Natural killer cell (primary cell): ENCODE data around the gene KRT83. TPM values are rescaled to one million over a fixed set of nuclear protein-coding genes. Genes with fewer than 3 reads are reported as not detected.

Experiments used
- ATAC-seq, 3 donors: fragments of 150-1000 bp in 2 of 3; fragments of 200-7000 bp in 1 of 3; cut with Tn5 transposase; 1 replicate in 1 of 3; 2 replicates in 2 of 3; pipeline ENCODE4 v1.10.0; 2021; ENCODE audit warnings: mild to moderate bottlenecking in 2 of 3, moderate library complexity in 2 of 3
- DNase-seq, 2 donors: peaks; one replicate each; pipeline versions ENCODE4 v3.0.0 to v3.0.0-alpha.2; 2013 to 2021; ENCODE audit warnings: mixed read lengths in 1 of 2
- H3K27ac ChIP-seq: one replicate; pipeline ENCODE4 v1.5.1; 2013; ENCODE audit warnings: mild to moderate bottlenecking, low read length
- H3K27me3 ChIP-seq: one replicate; pipeline ENCODE4 v1.6.1; 2013; ENCODE audit warnings: low read length; ENCODE audit not compliant: control insufficient read depth, insufficient read depth
- H3K36me3 ChIP-seq: one replicate; pipeline ENCODE4 v1.6.1; 2013; ENCODE audit warnings: low read length; ENCODE audit not compliant: control insufficient read depth, insufficient read depth
- H3K4me1 ChIP-seq: one replicate; pipeline ENCODE4 v1.6.1; 2013; ENCODE audit warnings: low read length; ENCODE audit not compliant: control insufficient read depth, insufficient read depth
- H3K4me3 ChIP-seq: one replicate; pipeline ENCODE4 v1.5.1; 2013; ENCODE audit warnings: low read length
- H3K9me3 ChIP-seq: one replicate; pipeline ENCODE4 v1.6.1; 2013; ENCODE audit warnings: low read length; ENCODE audit not compliant: control insufficient read depth, insufficient read depth
- H3K27ac Mint-ChIP-seq, 2 donors: one replicate each; pipeline ENCODE4 v1.8.0; 2022; ENCODE audit warnings: mild to moderate bottlenecking in 2 of 2, mixed read lengths in 2 of 2, moderate library complexity in 1 of 2
- H3K27me3 Mint-ChIP-seq, 2 donors: one replicate each; pipeline ENCODE4 v1.8.0; 2022; ENCODE audit warnings: low read depth in 2 of 2, mixed read lengths in 2 of 2
- H3K36me3 Mint-ChIP-seq: one replicate; pipeline ENCODE4 v1.8.0; 2022; ENCODE audit warnings: mixed read lengths
- H3K4me1 Mint-ChIP-seq, 2 donors: one replicate each; pipeline ENCODE4 v1.8.0; 2022; ENCODE audit warnings: mixed read lengths in 2 of 2
- H3K4me3 Mint-ChIP-seq: one replicate; pipeline ENCODE4 v1.8.0; 2022; ENCODE audit warnings: mild to moderate bottlenecking, moderate library complexity, mixed read lengths
- H3K9me3 Mint-ChIP-seq, 2 donors: one replicate each; pipeline ENCODE4 v1.8.0; 2022; ENCODE audit warnings: mixed read lengths in 2 of 2
- CTCF ChIP-seq: fragments of 200-600 bp; IDR thresholded peaks from one replicate; pipeline ENCODE4 v1.8.0; 2022; ENCODE audit warnings: antibody characterized with exemption
- WGBS: methylation state at CpG from one replicate; pipeline ENCODE4 v1.1.7; 2013; ENCODE audit warnings: missing lambda C conversion rate; ENCODE audit not compliant: insufficient coverage; 5-methylcytosine and 5-hydroxymethylcytosine counted together
- intact Hi-C: fragments of 100-400 bp; cut with micrococcal nuclease; formaldehyde crosslinking; loops from one replicate; pipeline ENCODE4 v1.14.2; 2022
- total RNA-seq, 4 donors: library from RNA; stranded (reverse); fragments of 120-200 nt in 1 of 4; gene quantifications; one replicate each; pipeline versions ENCODE4 v1.2.3 to v1.2.4, GENCODE V29; 2013 to 2022

The KRT83 gene
- total RNA-seq, 3 donors from 2014 or later (not counting 1 experiment from before 2014, with no cell fraction given), result not detected

- Mint-ChIP-seq H3K27ac (no peak overlapping the region), H3K4me3 (no peak overlapping the region), H3K27me3 (peaks cover 47 to 68% of the 10 kb centered on the region in 2 donors), H3K9me3 (no peaks in the 10 kb centered on the region), H3K36me3 (no peaks in the 10 kb centered on the region), H3K4me1 (peaks cover 8 to 10% of the 10 kb centered on the region in 2 donors)
- Histone ChIP-seq H3K9me3 (no peaks in the 10 kb centered on the region), H3K4me1 (peaks cover 3% of the 10 kb centered on the region), H3K4me3 (no peak overlapping the region), H3K27me3 (peaks cover 2% of the 10 kb centered on the region), H3K36me3 (no peaks in the 10 kb centered on the region), H3K27ac (no peak overlapping the region)
- ATAC-seq (peak in 1 of 3 donors; percentile 1), DNase-seq (no peak)
- TF ChIP-seq CTCF, result peak; percentile 19
- WGBS, result 78% methylated on average over 10 of the region's 10 CpGs
- intact Hi-C loops, result loop anchor here (1.0 to 2.0 kb wide), 4 partner anchors 19 to 172 kb away; no protein-coding TSS in a partner anchor
Observed at GRCh38 chr12:52327830-52328500, 6.8 kb upstream of the KRT83 start.

- intact Hi-C loops, result loop anchor here (1.0 to 2.0 kb wide), 4 partner anchors 18 to 171 kb away; no protein-coding TSS in a partner anchor
- no peaks in the 10 kb centered on the region for H3K36me3 ChIP-seq
- peaks cover 3% of the 10 kb centered on the region for H3K4me1 ChIP-seq
- Mint-ChIP-seq H3K9me3 (no peaks in the 10 kb centered on the region), H3K4me3 (no peak overlapping the region), H3K27me3 (peaks cover 50 to 72% of the 10 kb centered on the region in 2 donors), H3K27ac (no peak overlapping the region), H3K4me1 (peaks cover 8 to 10% of the 10 kb centered on the region in 2 donors), H3K36me3 (no peaks in the 10 kb centered on the region)
- H3K27ac ChIP-seq, result no peak overlapping the region
- 44% methylated on average over 10 of the region's 11 CpGs for WGBS
- peaks cover 2% of the 10 kb centered on the region for H3K27me3 ChIP-seq
- H3K4me3 ChIP-seq, result no peak overlapping the region
- peak; percentile 63 to 91 for DNase-seq
- TF ChIP-seq CTCF, result peak; percentile 81
- peak; percentile 86 to 99 (median 98) for ATAC-seq
- no peaks in the 10 kb centered on the region for H3K9me3 ChIP-seq
Observed at GRCh38 chr12:52327052-52327829, 6.0 kb upstream of the KRT83 start.

- Mint-ChIP-seq H3K4me1 (peaks cover 12% of the 10 kb centered on the region in 2 donors), H3K27me3 (peaks cover 50 to 67% of the 10 kb centered on the region in 2 donors), H3K9me3 (no peaks in the 10 kb centered on the region), H3K36me3 (no peaks in the 10 kb centered on the region), H3K4me3 (no peak overlapping the region), H3K27ac (no peak overlapping the region)
- Histone ChIP-seq H3K36me3 (no peaks in the 10 kb centered on the region), H3K4me3 (no peak overlapping the region), H3K9me3 (no peaks in the 10 kb centered on the region), H3K27ac (no peak overlapping the region), H3K4me1 (peaks cover 3% of the 10 kb centered on the region), H3K27me3 (peaks cover 2% of the 10 kb centered on the region)
- 90% methylated on average over 3 of the region's 3 CpGs for WGBS
- DNase-seq (no peak), ATAC-seq (no peak)
- intact Hi-C loops, result no loop called here
- TF ChIP-seq CTCF, result no peak
Observed at GRCh38 chr12:52324153-52324444, 2.9 kb upstream of the KRT83 start.
